Natural killer cell (primary cell): ENCODE results near the gene TMEM94. TPM values are rescaled to one million over a fixed set of nuclear protein-coding genes. Genes with fewer than 3 reads are reported as not detected.

ENCODE experiments used
- ATAC-seq, 3 donors: fragments of 150-1000 bp in 2 of 3; fragments of 200-7000 bp in 1 of 3; cut with Tn5 transposase; 1 replicate in 1 of 3; 2 replicates in 2 of 3; pipeline ENCODE4 v1.10.0; 2021; ENCODE audit warnings: mild to moderate bottlenecking in 2 of 3, moderate library complexity in 2 of 3
- DNase-seq, 2 donors: peaks; one replicate each; pipeline versions ENCODE4 v3.0.0 to v3.0.0-alpha.2; 2013 to 2021; ENCODE audit warnings: mixed read lengths in 1 of 2
- H3K27ac ChIP-seq: one replicate; pipeline ENCODE4 v1.5.1; 2013; ENCODE audit warnings: mild to moderate bottlenecking, low read length
- H3K27me3 ChIP-seq: one replicate; pipeline ENCODE4 v1.6.1; 2013; ENCODE audit warnings: low read length; ENCODE audit not compliant: control insufficient read depth, insufficient read depth
- H3K36me3 ChIP-seq: one replicate; pipeline ENCODE4 v1.6.1; 2013; ENCODE audit warnings: low read length; ENCODE audit not compliant: control insufficient read depth, insufficient read depth
- H3K4me1 ChIP-seq: one replicate; pipeline ENCODE4 v1.6.1; 2013; ENCODE audit warnings: low read length; ENCODE audit not compliant: control insufficient read depth, insufficient read depth
- H3K4me3 ChIP-seq: one replicate; pipeline ENCODE4 v1.5.1; 2013; ENCODE audit warnings: low read length
- H3K9me3 ChIP-seq: one replicate; pipeline ENCODE4 v1.6.1; 2013; ENCODE audit warnings: low read length; ENCODE audit not compliant: control insufficient read depth, insufficient read depth
- H3K27ac Mint-ChIP-seq, 2 donors: one replicate each; pipeline ENCODE4 v1.8.0; 2022; ENCODE audit warnings: mild to moderate bottlenecking in 2 of 2, mixed read lengths in 2 of 2, moderate library complexity in 1 of 2
- H3K27me3 Mint-ChIP-seq, 2 donors: one replicate each; pipeline ENCODE4 v1.8.0; 2022; ENCODE audit warnings: low read depth in 2 of 2, mixed read lengths in 2 of 2
- H3K36me3 Mint-ChIP-seq: one replicate; pipeline ENCODE4 v1.8.0; 2022; ENCODE audit warnings: mixed read lengths
- H3K4me1 Mint-ChIP-seq, 2 donors: one replicate each; pipeline ENCODE4 v1.8.0; 2022; ENCODE audit warnings: mixed read lengths in 2 of 2
- H3K4me3 Mint-ChIP-seq: one replicate; pipeline ENCODE4 v1.8.0; 2022; ENCODE audit warnings: mild to moderate bottlenecking, moderate library complexity, mixed read lengths
- H3K9me3 Mint-ChIP-seq, 2 donors: one replicate each; pipeline ENCODE4 v1.8.0; 2022; ENCODE audit warnings: mixed read lengths in 2 of 2
- WGBS: methylation state at CpG from one replicate; pipeline ENCODE4 v1.1.7; 2013; ENCODE audit warnings: missing lambda C conversion rate; ENCODE audit not compliant: insufficient coverage; 5-methylcytosine and 5-hydroxymethylcytosine counted together
- intact Hi-C: fragments of 100-400 bp; cut with micrococcal nuclease; formaldehyde crosslinking; loops from one replicate; pipeline ENCODE4 v1.14.2; 2022
- total RNA-seq, 4 donors: library from RNA; stranded (reverse); fragments of 120-200 nt in 1 of 4; gene quantifications; one replicate each; pipeline versions ENCODE4 v1.2.3 to v1.2.4, GENCODE V29; 2013 to 2022
- TF ChIP-seq, protein P1 (sequence below): fragments of 200-600 bp; IDR thresholded peaks from one replicate; pipeline ENCODE4 v1.8.0; 2022; ENCODE audit warnings: antibody characterized with exemption

TMEM94 gene
- total RNA-seq, 3 donors from 2014 or later (not counting 1 experiment from before 2014, with no cell fraction given) = 84.4 to 142 (median 104) TPM

- Histone ChIP-seq H3K4me3 (no peak overlapping the region), H3K4me1 (peaks cover 21% of the 10 kb centered on the region), H3K36me3 (peaks cover 9% of the 10 kb centered on the region), H3K27ac (no peak overlapping the region), H3K27me3 (no peaks in the 10 kb centered on the region), H3K9me3 (no peaks in the 10 kb centered on the region)
- no peak overlapping the region for H3K4me3 Mint-ChIP-seq
- peaks cover 0 to 9% of the 10 kb centered on the region in 2 donors for H3K4me1 Mint-ChIP-seq
- no peak overlapping the region for H3K27ac Mint-ChIP-seq
- TF ChIP-seq, protein P1, sequence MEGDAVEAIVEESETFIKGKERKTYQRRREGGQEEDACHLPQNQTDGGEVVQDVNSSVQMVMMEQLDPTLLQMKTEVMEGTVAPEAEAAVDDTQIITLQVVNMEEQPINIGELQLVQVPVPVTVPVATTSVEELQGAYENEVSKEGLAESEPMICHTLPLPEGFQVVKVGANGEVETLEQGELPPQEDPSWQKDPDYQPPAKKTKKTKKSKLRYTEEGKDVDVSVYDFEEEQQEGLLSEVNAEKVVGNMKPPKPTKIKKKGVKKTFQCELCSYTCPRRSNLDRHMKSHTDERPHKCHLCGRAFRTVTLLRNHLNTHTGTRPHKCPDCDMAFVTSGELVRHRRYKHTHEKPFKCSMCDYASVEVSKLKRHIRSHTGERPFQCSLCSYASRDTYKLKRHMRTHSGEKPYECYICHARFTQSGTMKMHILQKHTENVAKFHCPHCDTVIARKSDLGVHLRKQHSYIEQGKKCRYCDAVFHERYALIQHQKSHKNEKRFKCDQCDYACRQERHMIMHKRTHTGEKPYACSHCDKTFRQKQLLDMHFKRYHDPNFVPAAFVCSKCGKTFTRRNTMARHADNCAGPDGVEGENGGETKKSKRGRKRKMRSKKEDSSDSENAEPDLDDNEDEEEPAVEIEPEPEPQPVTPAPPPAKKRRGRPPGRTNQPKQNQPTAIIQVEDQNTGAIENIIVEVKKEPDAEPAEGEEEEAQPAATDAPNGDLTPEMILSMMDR = no peak
- no peak for ATAC-seq
- no peaks in the 10 kb centered on the region for H3K36me3 Mint-ChIP-seq
- intact Hi-C loops = no loop called here
- WGBS = 85% methylated on average over 23 of the region's 23 CpGs
- H3K9me3 Mint-ChIP-seq = no peaks in the 10 kb centered on the region
- DNase-seq = no peak
- H3K27me3 Mint-ChIP-seq = no peaks in the 10 kb centered on the region
Observed at GRCh38 chr17:75503337-75503950, 47.0 kb downstream of the TMEM94 start.

DNA sequence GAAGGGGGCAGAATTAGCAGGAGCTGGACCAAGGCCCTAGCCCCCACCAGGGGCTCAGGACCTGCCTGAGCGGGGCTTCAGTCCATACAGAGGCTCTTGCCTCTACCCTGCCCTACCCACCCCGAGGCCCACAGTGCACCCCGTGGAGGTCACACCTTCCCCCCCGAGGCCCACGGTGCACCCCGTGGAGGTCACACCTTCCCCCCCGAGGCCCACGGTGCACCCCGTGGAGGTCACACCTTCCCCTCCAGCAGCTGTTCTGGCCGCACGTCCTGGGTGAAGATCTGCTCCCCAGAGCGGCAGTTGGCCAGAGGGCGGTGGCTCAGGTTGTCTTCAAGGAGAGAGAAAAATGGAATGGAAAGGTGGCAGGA, 47.5 kb downstream of the TMEM94 start:
- intact Hi-C loops = no loop called here
- peaks cover 6% of the 10 kb centered on the region for H3K36me3 ChIP-seq
- H3K9me3 ChIP-seq = no peaks in the 10 kb centered on the region
- H3K4me3 ChIP-seq = no peak overlapping the region
- Mint-ChIP-seq H3K36me3 (no peaks in the 10 kb centered on the region), H3K27me3 (no peaks in the 10 kb centered on the region), H3K4me1 (peaks cover 0 to 9% of the 10 kb centered on the region in 2 donors), H3K27ac (no peak overlapping the region), H3K4me3 (peak overlapping the region; percentile 28), H3K9me3 (no peaks in the 10 kb centered on the region)
- peak; percentile 64 to 89 (median 86) for ATAC-seq
- H3K4me1 ChIP-seq = peaks cover 21% of the 10 kb centered on the region
- no peak overlapping the region for H3K27ac ChIP-seq
- WGBS = 34% methylated on average over 13 of the region's 13 CpGs
- no peak for DNase-seq
- no peaks in the 10 kb centered on the region for H3K27me3 ChIP-seq
- TF ChIP-seq, protein P1 = no peak

DNA sequence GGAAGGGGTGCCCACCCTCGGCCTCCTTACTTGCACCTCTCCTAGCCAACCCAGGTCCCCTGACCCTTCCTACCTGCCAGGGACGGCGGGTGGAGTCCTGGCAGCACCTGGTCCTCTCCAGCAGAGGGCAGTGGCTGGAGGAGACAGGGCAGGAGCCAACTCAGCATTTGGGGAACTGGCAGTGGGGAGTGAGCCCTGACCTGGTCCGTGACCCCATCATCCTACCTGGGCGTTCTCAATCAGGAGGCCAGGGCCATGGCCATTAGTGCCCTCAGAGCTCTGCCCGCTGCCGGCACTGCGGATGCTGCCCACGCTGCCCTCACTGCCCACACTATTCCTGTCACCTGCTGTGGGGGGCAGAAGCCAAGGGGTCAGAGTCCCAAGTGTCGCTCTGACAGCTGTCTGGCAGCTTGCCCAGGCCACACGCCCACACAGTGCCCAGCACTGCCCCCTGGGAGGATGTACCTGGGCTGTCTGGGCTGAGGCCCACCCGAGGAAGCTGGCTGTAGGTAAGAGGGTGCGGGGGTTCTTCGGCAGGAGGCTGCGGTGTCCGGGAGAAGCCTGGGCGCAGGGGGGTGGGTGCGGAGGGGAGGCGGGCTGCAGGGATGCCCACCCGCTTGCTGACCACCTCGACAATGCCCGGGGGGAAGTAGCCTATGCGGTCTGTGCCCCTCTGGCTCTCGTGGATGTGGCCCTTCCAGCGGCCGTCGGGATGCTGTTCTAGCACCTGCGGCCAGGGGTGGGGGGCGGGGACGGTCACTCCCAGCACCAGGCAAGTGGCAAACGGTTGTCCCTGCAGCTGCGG, 48.1 kb downstream of the TMEM94 start:
- Histone ChIP-seq H3K9me3 (no peaks in the 10 kb centered on the region), H3K27ac (no peak overlapping the region), H3K36me3 (peaks cover under 1% of the 10 kb centered on the region), H3K4me1 (peaks cover 21% of the 10 kb centered on the region), H3K27me3 (no peaks in the 10 kb centered on the region), H3K4me3 (no peak overlapping the region)
- Mint-ChIP-seq H3K27ac (no peak overlapping the region), H3K9me3 (no peaks in the 10 kb centered on the region), H3K4me3 (peak overlapping the region; percentile 28), H3K36me3 (no peaks in the 10 kb centered on the region), H3K27me3 (no peaks in the 10 kb centered on the region), H3K4me1 (peaks cover 0 to 9% of the 10 kb centered on the region in 2 donors)
- DNase-seq (peak; percentile 45 to 71), ATAC-seq (peak; percentile 61 to 78 (median 76))
- TF ChIP-seq, protein P1 = peak; percentile 56
- intact Hi-C loops = no loop called here
- 75% methylated on average over 32 of the region's 32 CpGs for WGBS
